GM21515 (cell line): ENCODE results near the gene DIO1.
A peak's percentile ranks its signal among the peaks of the same experiment; 100 is the strongest.
"Not testable (repeated sequence)": the region's sequence is repeated elsewhere in the genome, so short reads cannot be mapped to it uniquely, and the experiment has no call there.

Experiments
- ATAC-seq: cut with Tn5 transposase; IDR thresholded peaks from one replicate; pipeline ENCODE4 v1.9.1; 2021; ENCODE audit not compliant: unreplicated experiment

DIO1 gene

DNA sequence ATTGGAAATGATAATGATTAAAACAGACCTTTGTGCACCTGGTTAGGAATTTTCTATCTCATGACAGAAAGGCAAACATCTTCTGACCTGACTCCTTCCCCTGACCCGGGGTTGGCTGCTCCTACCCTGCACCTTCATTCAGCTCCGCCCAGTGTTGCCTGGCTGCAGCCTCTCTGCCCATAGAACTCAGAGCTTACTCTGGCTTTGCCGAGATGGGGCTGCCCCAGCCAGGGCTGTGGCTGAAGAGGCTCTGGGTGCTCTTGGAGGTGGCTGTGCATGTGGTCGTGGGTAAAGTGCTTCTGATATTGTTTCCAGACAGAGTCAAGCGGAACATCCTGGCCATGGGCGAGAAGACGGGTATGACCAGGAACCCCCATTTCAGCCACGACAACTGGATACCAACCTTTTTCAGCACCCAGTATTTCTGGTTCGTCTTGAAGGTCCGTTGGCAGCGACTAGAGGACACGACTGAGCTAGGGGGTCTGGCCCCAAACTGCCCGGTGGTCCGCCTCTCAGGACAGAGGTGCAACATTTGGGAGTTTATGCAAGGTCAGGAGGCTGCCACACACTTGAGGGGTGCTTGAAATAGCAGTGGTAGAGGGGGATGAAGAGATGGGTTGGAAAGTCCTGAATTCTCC is at the start of gene DIO1:
TSS of gene DIO1 (plus strand) at position 189 of the 638 bp plus-strand sequence. CDS start at position 213, 24 bp downstream.
- no peak for ATAC-seq

DNA sequence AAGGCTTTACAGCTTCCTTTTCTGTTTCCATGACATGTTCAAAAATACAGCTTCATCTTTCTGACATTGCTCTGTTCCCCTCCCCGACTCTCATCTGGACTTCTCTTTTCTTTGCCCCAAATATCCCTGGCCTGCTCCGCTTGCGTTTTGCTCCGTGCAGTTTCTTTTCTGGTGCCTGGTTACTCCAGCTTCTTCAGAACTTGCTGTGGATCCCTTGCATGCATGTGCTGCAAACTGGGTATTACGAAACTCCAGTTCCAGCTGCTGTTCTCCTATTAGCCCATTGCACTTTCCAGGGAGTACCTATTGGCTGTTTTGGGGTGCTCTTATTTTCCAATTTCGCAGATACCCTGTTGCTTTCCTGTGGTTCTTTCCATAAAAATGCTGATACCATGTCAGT is 46.0 kb upstream of the DIO1 start:
- ATAC-seq = no peak

DNA sequence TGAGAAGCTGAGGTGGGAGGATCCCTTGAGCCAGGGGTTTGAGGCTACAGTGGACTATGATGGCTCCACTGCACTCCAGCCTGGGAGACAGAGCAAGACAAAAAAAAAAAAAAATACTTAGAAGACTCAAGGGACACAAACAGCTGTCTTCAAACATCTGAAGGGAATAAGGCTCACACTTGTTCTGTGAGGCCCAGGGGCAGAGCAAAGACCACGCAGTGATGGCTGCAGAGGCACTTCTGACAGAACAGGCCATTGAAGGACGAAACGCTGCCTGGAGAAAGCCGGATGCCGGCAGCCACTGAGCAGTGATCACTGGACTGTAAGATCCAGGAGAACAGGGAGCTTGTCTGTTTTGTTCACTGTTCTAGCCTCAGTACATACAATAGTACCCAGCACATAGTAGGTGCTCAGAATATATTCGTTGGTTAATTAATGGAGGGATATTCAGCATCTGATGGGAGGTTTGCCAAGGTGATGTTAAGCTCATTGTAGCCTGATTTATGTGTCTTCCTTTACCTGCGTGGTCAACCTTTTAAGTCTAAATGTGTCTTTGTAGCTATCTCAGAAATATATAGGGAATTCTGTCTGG is 43.8 kb upstream of the DIO1 start:
- ATAC-seq = no peak

DNA sequence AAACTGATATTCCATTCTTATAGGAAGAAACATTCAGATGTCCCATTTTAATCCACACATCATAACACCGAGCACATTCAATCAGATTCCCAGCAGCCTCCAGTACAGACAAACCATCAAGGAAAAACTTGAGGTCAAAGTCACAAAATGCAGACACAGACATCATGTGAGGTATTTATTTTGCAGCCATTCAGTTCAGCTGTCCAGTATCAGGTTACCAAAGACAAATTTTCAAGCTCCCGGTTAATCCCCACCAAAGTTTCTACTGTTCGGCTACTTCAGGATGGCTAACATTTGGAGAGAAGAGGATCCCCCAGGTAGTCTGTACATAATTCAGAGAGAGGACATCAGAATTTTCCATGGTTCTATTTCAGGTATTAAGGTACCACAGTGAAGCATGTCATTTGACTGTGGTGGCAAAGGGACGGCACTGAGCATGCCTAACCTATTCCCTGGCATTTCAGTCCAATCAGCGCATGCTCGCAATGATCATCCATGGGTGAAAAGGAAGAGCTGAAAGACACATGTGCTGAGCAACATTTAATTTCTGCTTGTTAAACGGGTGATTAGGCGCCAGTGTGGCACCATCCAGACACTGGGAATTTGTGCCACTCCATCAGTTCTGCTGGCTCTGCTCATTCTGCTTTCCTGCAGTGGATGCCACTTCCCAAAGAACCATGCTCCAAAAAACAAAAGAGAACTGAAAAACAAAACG is 42.3 kb upstream of the DIO1 start:
- no peak for ATAC-seq

DNA sequence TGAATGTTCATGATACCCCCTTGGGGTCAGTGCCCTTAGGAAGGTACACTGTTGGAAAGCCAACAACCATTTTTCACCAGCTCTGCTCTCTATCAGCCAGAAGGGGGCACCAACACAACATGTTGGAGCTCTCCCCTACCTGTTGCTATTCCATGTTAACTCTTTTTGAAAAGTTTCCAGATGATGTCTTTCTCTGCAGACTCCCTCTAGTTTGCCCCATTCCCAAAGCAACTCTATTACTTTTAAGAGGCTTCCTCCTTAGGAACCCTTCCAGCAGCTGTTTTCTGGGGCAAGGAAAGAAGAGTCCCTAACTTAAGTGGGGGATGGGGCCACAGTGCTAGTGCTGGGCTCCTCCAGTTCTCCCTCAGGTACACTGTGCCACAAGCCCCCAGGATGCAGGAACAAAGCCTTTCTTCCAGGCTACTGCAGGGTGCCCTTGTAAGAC is 33.0 kb upstream of the DIO1 start:
- no peak for ATAC-seq

DNA sequence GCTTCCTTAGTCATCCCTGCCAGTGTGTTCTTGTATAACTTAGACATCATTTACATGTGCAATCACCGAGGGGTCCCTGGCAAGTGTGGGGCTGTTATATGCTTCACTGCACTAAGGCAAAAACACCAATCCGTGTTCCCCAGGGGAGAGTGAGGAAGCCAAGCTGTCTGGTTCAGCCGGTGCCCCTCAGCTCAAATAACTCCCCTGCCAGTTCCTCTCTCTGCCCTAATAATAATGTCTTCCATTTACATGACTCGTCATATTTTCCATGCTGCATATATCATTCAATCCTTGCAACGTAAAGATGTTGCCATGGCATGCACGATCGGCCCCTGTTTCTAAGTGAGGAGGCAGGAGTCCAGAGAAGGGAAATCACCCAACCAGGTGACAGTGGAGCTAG is 31.5 kb upstream of the DIO1 start:
- no peak for ATAC-seq

DNA sequence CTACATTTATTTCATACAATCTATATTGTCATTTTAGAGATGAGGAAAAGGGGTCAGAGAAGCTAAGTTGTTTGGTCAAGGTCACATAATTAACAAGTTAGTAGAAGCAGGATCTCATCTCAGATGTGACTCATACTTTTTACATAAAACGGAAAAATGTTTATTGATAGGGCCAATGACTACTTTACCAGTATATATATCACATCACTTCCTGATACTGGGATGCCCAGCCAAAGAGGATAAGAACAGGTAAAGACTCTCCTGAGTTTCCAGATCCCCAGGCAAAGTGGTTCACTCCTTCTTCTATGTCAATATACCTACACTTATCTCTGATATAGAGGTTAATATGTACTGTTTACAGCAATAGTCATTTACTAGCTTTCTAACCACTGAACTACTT is 25.4 kb upstream of the DIO1 start:
- no peak for ATAC-seq

GRCh38 chr1:53869454-53870117 is 24.4 kb upstream of the DIO1 start:
- ATAC-seq = no peak

DNA sequence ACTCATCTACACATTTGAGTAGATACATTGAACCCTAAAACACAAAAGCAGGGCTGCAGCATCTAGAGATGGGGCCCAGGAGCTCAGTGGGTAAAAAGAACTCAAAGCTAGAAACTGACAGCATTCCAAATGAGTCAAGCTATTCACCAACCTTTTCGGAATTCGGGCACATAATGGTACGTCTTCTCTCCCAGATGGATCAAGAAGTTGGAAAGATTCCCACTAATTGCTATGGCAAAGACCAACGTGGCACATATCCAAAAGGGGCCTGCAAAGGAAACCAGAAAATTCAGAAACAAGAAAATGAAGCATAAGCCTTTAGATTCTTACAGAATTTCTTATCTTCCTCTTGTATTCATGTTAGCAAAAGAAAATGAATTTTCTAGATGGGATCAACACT is 22.8 kb upstream of the DIO1 start:
- no peak for ATAC-seq

DNA sequence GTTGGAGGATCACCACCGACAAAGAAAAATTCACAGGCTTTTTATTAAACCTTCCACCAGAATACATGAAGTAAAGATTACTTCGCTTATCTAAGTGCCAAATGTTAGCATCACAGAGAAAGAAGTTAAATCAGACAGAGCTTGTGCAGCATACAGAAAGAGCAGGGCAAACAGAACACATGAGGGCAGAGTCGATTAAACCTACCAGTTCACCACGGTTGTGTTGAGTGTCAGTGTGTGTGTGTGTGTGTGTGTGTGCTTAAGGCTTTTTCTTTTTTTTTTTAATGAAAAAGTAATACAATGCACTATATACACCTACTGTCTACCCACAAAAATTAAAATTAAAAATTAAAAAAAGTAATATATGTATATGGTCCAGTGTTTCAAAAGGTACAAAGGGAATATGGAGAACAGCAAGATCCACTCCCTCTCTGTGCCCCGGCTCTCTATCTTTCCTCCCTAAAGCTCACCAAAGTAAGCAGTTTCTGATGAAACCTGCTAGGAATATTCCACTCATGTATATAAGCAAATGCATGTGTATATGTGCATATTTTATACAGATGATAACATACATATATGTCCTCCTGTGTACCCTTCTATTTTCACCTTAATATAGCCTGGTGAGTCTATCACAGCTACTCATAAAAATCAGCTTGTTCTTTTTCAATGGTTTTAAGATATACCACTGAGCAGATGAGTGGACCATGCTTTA is 22.1 kb upstream of the DIO1 start:
- ATAC-seq = no peak

GRCh38 chr1:53875150-53875549 is 18.8 kb upstream of the DIO1 start:
- not testable (repeated sequence) for ATAC-seq

DNA sequence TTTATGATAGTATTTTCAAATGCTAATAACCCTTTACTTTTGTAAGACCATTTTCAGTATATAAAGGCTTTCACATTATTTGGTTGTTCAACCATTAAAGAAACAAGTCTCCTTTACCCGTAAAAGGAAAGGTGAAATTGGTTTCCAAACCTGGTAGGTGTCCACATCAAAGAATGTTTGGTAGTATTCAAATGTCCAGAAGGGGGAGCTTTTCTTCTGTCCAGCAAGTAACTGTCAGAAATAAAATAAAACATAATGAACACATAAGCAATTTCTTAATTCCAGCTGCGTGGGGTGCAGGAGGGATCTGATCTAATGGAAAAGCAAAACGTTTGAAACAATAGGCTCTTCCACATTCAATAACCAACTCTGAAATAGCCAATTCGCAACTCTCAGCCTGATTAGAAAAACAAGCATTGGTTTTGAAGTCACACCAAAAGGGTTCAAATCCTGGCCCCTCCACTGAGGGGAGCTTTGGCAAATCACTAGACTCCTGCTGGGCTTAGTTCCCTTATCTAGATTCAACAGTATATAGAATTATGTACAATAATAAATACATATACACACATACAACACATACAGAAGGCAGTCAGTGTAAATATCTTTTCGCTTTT is 15.4 kb upstream of the DIO1 start:
- ATAC-seq = no peak

- ATAC-seq = not testable (repeated sequence)
These were observed 12.1 kb upstream of the DIO1 start for GRCh38 chr1:53881853-53882252.

- not testable (repeated sequence) for ATAC-seq
These were observed 10.4 kb upstream of the DIO1 start for GRCh38 chr1:53883600-53883999.

DNA sequence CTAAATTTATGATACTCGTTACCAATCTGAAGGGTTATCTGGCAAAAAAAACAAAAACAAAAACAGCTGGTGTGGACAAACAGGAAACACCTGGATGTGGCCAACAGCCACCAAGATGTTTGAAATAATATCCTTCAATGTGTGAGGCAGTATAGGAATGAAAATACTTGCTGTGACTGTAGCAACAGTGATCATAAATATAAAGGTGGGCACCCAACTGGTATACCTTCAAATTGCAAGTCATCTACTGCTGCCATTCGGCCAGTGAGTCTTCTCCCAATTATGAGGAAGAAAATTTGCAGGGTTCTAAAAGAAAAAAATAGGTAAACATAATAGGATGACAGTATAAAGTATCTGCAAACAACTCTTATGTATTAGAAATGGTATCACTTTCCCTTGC is 5.3 kb upstream of the DIO1 start:
- no peak for ATAC-seq

DNA sequence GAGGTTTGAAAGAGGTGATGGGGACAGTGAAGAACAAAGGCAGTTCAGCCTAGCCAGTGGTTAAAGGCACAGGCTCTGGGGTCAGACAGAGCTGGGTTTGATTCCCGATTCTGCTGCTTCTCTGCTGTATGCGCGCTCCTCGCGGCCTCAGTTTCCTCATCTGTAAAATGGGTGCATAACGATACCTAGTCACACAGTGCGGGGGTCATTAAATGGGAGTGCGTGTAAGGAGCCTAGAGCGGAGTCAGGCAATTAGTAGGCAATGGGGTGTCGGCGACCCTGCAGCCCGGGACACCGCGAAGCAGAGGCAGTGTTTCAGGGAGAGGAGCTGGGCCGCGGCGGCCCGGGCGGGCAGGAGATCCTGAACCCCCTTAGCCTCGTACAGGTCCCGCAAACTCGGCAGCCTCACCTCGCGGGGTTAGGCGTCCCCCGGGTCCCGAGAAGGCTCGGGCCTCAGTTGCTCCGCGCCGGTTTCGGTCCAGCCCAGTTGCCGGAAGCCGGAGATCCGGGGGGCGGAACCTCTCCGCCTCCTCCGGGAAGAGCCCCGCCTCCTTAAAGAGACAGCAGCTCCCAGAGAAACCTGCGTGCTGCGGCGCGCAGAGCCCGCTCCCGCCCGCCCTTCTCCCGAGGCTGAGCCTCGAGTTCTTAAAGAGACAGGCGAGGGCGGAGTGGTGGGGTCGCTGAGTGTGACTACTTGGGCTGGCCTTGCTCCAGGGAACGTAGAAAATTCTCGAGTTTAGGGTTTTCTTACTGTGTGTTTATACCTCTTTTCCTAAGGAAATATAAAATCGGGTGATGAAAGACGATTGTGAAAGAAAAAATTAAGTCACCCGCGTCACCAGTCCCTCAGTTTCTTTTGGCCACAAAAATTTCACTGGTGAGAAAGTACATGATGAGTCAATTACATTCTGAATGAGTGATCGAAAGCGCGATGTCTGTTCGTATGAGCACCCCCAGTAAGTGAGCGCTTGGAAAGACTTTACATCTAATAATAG is 4.4 kb upstream of the DIO1 start, which contains the start of gene YIPF1:
TSS of gene YIPF1 (minus strand) at position 494 of the 995 bp plus-strand sequence. CDS start 860 bp downstream, outside the sequence.
- peak; percentile 81 for ATAC-seq

DNA sequence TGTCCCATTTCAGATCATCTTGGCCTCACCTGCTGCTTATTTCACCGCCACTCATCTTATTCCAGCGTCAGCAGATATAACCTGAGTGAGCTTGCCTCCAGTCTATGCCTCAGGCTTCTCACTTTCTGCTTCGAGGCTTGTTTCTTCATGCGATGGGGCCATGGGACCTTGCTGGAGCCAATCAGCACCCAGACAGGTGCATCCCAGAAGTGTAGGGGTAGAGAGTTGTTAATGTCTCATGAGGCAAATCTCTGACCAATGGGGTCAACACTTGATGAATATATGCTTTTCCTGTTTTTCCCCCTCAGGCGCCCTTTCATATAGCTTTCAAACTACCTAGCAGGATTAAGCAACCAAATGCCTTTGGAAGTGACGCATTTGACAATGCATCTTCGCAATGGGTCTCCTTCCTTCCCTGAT is 3.5 kb upstream of the DIO1 start:
- no peak for ATAC-seq

GRCh38 chr1:53891018-53891417 is 3.0 kb upstream of the DIO1 start:
- ATAC-seq = no peak

GRCh38 chr1:53891678-53892077 is 2.3 kb upstream of the DIO1 start:
- ATAC-seq = no peak
